Skeletal muscle satellite cell (primary cell): Measurements from ENCODE around the gene FAM20C.

Experiments used
- H3K27me3 ChIP-seq: 2 replicates; pipeline ENCODE4 v1.7.0; 2013; ENCODE audit warnings: low read length; ENCODE audit not compliant: control insufficient read depth, insufficient read depth
- H3K36me3 ChIP-seq: 2 replicates; pipeline ENCODE4 v1.7.0; 2013; ENCODE audit warnings: mild to moderate bottlenecking, control low read depth, low read length; ENCODE audit not compliant: insufficient read depth
- H3K4me1 ChIP-seq: 2 replicates; pipeline ENCODE4 v1.7.0; 2013; ENCODE audit warnings: low read length; ENCODE audit not compliant: control insufficient read depth, insufficient read depth
- H3K4me2 ChIP-seq: 2 replicates; pipeline ENCODE4 v1.7.0; 2013; ENCODE audit warnings: mild to moderate bottlenecking, low read length
- H3K4me3 ChIP-seq: 2 replicates; pipeline ENCODE4 v1.7.0; 2013; ENCODE audit warnings: low read length
- H3K9ac ChIP-seq: 2 replicates; pipeline ENCODE4 v1.7.0; 2013; ENCODE audit warnings: mild to moderate bottlenecking, low read depth, low read length, moderate library complexity
- H3K9me3 ChIP-seq: replicated peaks from 2 replicates; pipeline ENCODE4 v1.7.0; 2013; ENCODE audit warnings: mild to moderate bottlenecking, control low read depth, low read length

The FAM20C gene

GRCh38 chr7:162632-163297 lies 29.6 kb upstream of the FAM20C start:
- Histone ChIP-seq H3K4me1 (no peaks in the 10 kb centered on the region), H3K27me3 (peaks cover 82% of the 10 kb centered on the region), H3K4me2 (no peak overlapping the region), H3K36me3 (no peaks in the 10 kb centered on the region), H3K4me3 (no peak overlapping the region), H3K9me3 (no peaks in the 10 kb centered on the region), H3K9ac (no peak overlapping the region)

- Histone ChIP-seq H3K9me3 (no peaks in the 10 kb centered on the region), H3K27me3 (peaks cover 82% of the 10 kb centered on the region), H3K36me3 (no peaks in the 10 kb centered on the region), H3K4me1 (no peaks in the 10 kb centered on the region), H3K9ac (no peak overlapping the region), H3K4me3 (no peak overlapping the region), H3K4me2 (no peak overlapping the region)
Measured at GRCh38 chr7:163298-163695, 29.1 kb upstream of the FAM20C start.

GRCh38 chr7:163971-164881 lies 28.1 kb upstream of the FAM20C start:
- no peaks in the 10 kb centered on the region for H3K9me3 ChIP-seq
- H3K9ac ChIP-seq: no peak overlapping the region
- peaks cover 81% of the 10 kb centered on the region for H3K27me3 ChIP-seq
- H3K36me3 ChIP-seq: no peaks in the 10 kb centered on the region
- H3K4me3 ChIP-seq: no peak overlapping the region
- H3K4me2 ChIP-seq: no peak overlapping the region
- no peaks in the 10 kb centered on the region for H3K4me1 ChIP-seq

- Histone ChIP-seq H3K4me3 (no peak overlapping the region), H3K9me3 (no peaks in the 10 kb centered on the region), H3K9ac (no peak overlapping the region), H3K36me3 (no peaks in the 10 kb centered on the region), H3K4me1 (no peaks in the 10 kb centered on the region), H3K4me2 (no peak overlapping the region), H3K27me3 (peaks cover 84% of the 10 kb centered on the region)
Measured at GRCh38 chr7:164882-165660, 27.3 kb upstream of the FAM20C start.

GRCh38 chr7:165661-166337 lies 26.6 kb upstream of the FAM20C start:
- Histone ChIP-seq H3K4me3 (no peak overlapping the region), H3K4me1 (no peaks in the 10 kb centered on the region), H3K9me3 (no peaks in the 10 kb centered on the region), H3K27me3 (peaks cover 85% of the 10 kb centered on the region), H3K36me3 (no peaks in the 10 kb centered on the region), H3K9ac (no peak overlapping the region), H3K4me2 (no peak overlapping the region)

GRCh38 chr7:166338-167060 lies 25.9 kb upstream of the FAM20C start:
- Histone ChIP-seq H3K4me2 (no peak overlapping the region), H3K9me3 (no peaks in the 10 kb centered on the region), H3K4me3 (no peak overlapping the region), H3K27me3 (peaks cover 78% of the 10 kb centered on the region), H3K4me1 (no peaks in the 10 kb centered on the region), H3K36me3 (no peaks in the 10 kb centered on the region), H3K9ac (no peak overlapping the region)

GRCh38 chr7:167090-167855 lies 25.1 kb upstream of the FAM20C start:
- no peak overlapping the region for H3K4me2 ChIP-seq
- no peaks in the 10 kb centered on the region for H3K4me1 ChIP-seq
- no peaks in the 10 kb centered on the region for H3K9me3 ChIP-seq
- peaks cover 71% of the 10 kb centered on the region for H3K27me3 ChIP-seq
- no peaks in the 10 kb centered on the region for H3K36me3 ChIP-seq
- H3K9ac ChIP-seq: no peak overlapping the region
- H3K4me3 ChIP-seq: no peak overlapping the region

- H3K4me1 ChIP-seq: no peaks in the 10 kb centered on the region
- no peak overlapping the region for H3K4me3 ChIP-seq
- peaks cover 62% of the 10 kb centered on the region for H3K27me3 ChIP-seq
- H3K9me3 ChIP-seq: no peaks in the 10 kb centered on the region
- no peak overlapping the region for H3K9ac ChIP-seq
- H3K4me2 ChIP-seq: no peak overlapping the region
- no peaks in the 10 kb centered on the region for H3K36me3 ChIP-seq
Measured at GRCh38 chr7:167976-168791, 24.2 kb upstream of the FAM20C start.

- H3K9ac ChIP-seq: no peak overlapping the region
- H3K36me3 ChIP-seq: no peaks in the 10 kb centered on the region
- H3K9me3 ChIP-seq: no peaks in the 10 kb centered on the region
- no peaks in the 10 kb centered on the region for H3K4me1 ChIP-seq
- H3K4me3 ChIP-seq: no peak overlapping the region
- no peak overlapping the region for H3K4me2 ChIP-seq
- H3K27me3 ChIP-seq: peaks cover 50% of the 10 kb centered on the region
Measured at GRCh38 chr7:169276-170172, 22.8 kb upstream of the FAM20C start.
